GM23338 (cell line): ENCODE data around the gene NAA10. TPM values are rescaled to one million over a fixed set of nuclear protein-coding genes. Genes with fewer than 3 reads are reported as not detected.
A peak's percentile ranks its signal among the peaks of the same experiment; 100 is the strongest.

Experiments used
- ATAC-seq: fragments of 200-7000 bp; cut with Tn5 transposase; 3 replicates; pipeline ENCODE4 v1.9.1; 2020
- DNase-seq: peaks from one replicate; pipeline ENCODE4 v3.0.0-alpha.2; 2015; ENCODE audit warnings: low spot score
- H2AFZ ChIP-seq: fragments of 200-600 bp; sonication (generic); 2 replicates; pipeline ENCODE4 v1.8.0; 2016; ENCODE audit warnings: antibody characterized with exemption, mild to moderate bottlenecking, moderate library complexity
- H3F3A ChIP-seq: fragments of 200-600 bp; sonication (generic); replicated peaks from 2 replicates; pipeline ENCODE4 v1.8.0; 2017; ENCODE audit warnings: antibody characterized with exemption, mixed run types, low read depth
- H3K27ac ChIP-seq: fragments of 200-600 bp; sonication (generic); 2 replicates; pipeline ENCODE4 v1.6.1; 2016; ENCODE audit warnings: low read depth
- H3K27me3 ChIP-seq: fragments of 200-600 bp; sonication (generic); 2 replicates; pipeline ENCODE4 v1.8.0; 2016; ENCODE audit warnings: mild to moderate bottlenecking, mixed run types, moderate library complexity; ENCODE audit not compliant: insufficient read depth
- H3K36me3 ChIP-seq: fragments of 200-600 bp; sonication (generic); 2 replicates; pipeline ENCODE4 v1.8.0; 2016; ENCODE audit warnings: mild to moderate bottlenecking; ENCODE audit not compliant: insufficient read depth
- H3K4me1 ChIP-seq: fragments of 200-600 bp; sonication (generic); 2 replicates; pipeline ENCODE4 v1.8.0; 2016; ENCODE audit warnings: mild to moderate bottlenecking, moderate library complexity; ENCODE audit not compliant: insufficient read depth
- H3K4me2 ChIP-seq: fragments of 200-600 bp; sonication (generic); 2 replicates; pipeline ENCODE4 v1.7.1; 2017; ENCODE audit warnings: mixed run types
- H3K4me3 ChIP-seq: fragments of 200-600 bp; sonication (generic); 2 replicates; pipeline ENCODE4 v1.6.1; 2016; ENCODE audit warnings: mixed run types
- H3K79me2 ChIP-seq: fragments of 200-600 bp; sonication (generic); replicated peaks from 2 replicates; pipeline ENCODE4 v1.8.0; 2017; ENCODE audit warnings: mild to moderate bottlenecking; ENCODE audit not compliant: insufficient read depth
- H3K9me2 ChIP-seq: fragments of 200-600 bp; sonication (generic); 2 replicates; pipeline ENCODE4 v1.8.0; 2017; ENCODE audit not compliant: insufficient read depth
- H4K20me1 ChIP-seq: fragments of 200-600 bp; sonication (generic); replicated peaks from 2 replicates; pipeline ENCODE4 v1.8.0; 2017; ENCODE audit warnings: mild to moderate bottlenecking; ENCODE audit not compliant: insufficient read depth
- H3K27ac Mint-ChIP-seq: 2 replicates; pipeline ENCODE4 v1.8.0; 2020; ENCODE audit warnings: inconsistent platforms, mild to moderate bottlenecking, moderate library complexity, mixed read lengths
- H3K27me3 Mint-ChIP-seq: 3 replicates; pipeline ENCODE4 v1.8.0; 2022; ENCODE audit warnings: low read depth, mild to moderate bottlenecking, moderate library complexity, mixed read lengths, inconsistent platforms; ENCODE audit not compliant: insufficient read depth, poor library complexity
- H3K36me3 Mint-ChIP-seq: 3 replicates; pipeline ENCODE4 v1.8.0; 2021; ENCODE audit warnings: low read depth, mild to moderate bottlenecking, inconsistent platforms, moderate library complexity, mixed read lengths
- H3K4me1 Mint-ChIP-seq: 3 replicates; pipeline ENCODE4 v1.8.0; 2020; ENCODE audit warnings: mild to moderate bottlenecking, inconsistent platforms, mixed read lengths
- H3K4me3 Mint-ChIP-seq: 3 replicates; pipeline ENCODE4 v1.8.0; 2021; ENCODE audit warnings: moderate library complexity, mild to moderate bottlenecking, inconsistent platforms, mixed read lengths
- H3K9me3 Mint-ChIP-seq: 3 replicates; pipeline ENCODE4 v1.8.0; 2020; ENCODE audit warnings: moderate library complexity, mild to moderate bottlenecking, inconsistent platforms, mixed read lengths
- CREB1 ChIP-seq: fragments of 250-450 bp; sonication (Bioruptor Pico); IDR thresholded peaks from 2 replicates; pipeline ENCODE4 v1.5.0; 2020; ENCODE audit warnings: low read depth, mild to moderate bottlenecking, moderate library complexity
- ETS1 ChIP-seq: IDR thresholded peaks from 2 replicates; pipeline ENCODE4 v1.6.1; 2016; ENCODE audit warnings: antibody characterized with exemption
- EZH2phosphoT487 ChIP-seq: fragments of 200-600 bp; sonication (generic); IDR thresholded peaks from one replicate; pipeline ENCODE4 v1.8.1; 2018; ENCODE audit warnings: antibody characterized with exemption; ENCODE audit not compliant: unreplicated experiment
- JUNB ChIP-seq: IDR thresholded peaks from one replicate; pipeline ENCODE4 v1.6.1; 2016; ENCODE audit warnings: antibody characterized with exemption; ENCODE audit not compliant: unreplicated experiment
- ZNF462 ChIP-seq: fragments of 250-450 bp; sonication (Bioruptor Pico); IDR thresholded peaks from 2 replicates; pipeline ENCODE4 v1.5.0; 2020; ENCODE audit warnings: mild to moderate bottlenecking, moderate library complexity
- polyA plus RNA-seq: library from polyadenylated mRNA; unstranded; fragments of >200 nt; fragmentation: Nextera tagmentation; extraction: Ambion mirVana; gene quantifications from 2 replicates; pipeline ENCODE4 v1.2.1, GENCODE V29; 2016
- total RNA-seq: library from RNA; depleted of rRNA; stranded (reverse); fragments of >200 nt; shearing (Covaris generic); gene quantifications from 2 replicates; pipeline ENCODE4 v1.2.3, GENCODE V29; 2014
- TF ChIP-seq, protein P1 (sequence below): IDR thresholded peaks from one replicate; pipeline ENCODE4 v1.6.1; 2018; ENCODE audit warnings: antibody characterized with exemption; ENCODE audit not compliant: unreplicated experiment
- TF ChIP-seq, protein P2 (sequence below), 2 experiments: fragments of 200-600 bp in 1 of 2; sonication (generic) in 1 of 2; conservative IDR thresholded peaks; 2 replicates each; pipeline versions ENCODE4 v1.5.1 to v1.6.1; 2016 to 2017; ENCODE audit warnings: antibody characterized with exemption in 2 of 2, low read depth in 2 of 2, mild to moderate bottlenecking in 2 of 2, moderate library complexity in 1 of 2

The NAA10 gene
- total and polyA plus RNA-seq, 2 experiments from 2014 or later = 136 to 145 TPM

- Histone ChIP-seq H3K36me3 (no peaks in the 10 kb centered on the region), H3F3A (no peaks in the 10 kb centered on the region), H3K27me3 (no peaks in the 10 kb centered on the region), H3K4me3 (no peak overlapping the region), H3K79me2 (no peaks in the 10 kb centered on the region), H3K9me2 (no peaks in the 10 kb centered on the region), H3K4me2 (no peak overlapping the region), H4K20me1 (no peaks in the 10 kb centered on the region), H2AFZ (no peak overlapping the region), H3K4me1 (no peaks in the 10 kb centered on the region), H3K27ac (no peak overlapping the region)
- ATAC-seq = no peak
- Mint-ChIP-seq H3K36me3 (no peaks in the 10 kb centered on the region), H3K27me3 (peaks cover under 1% of the 10 kb centered on the region), H3K4me3 (no peak overlapping the region), H3K9me3 (no peaks in the 10 kb centered on the region), H3K4me1 (peaks cover 9% of the 10 kb centered on the region; the same call in 2 of the 3 replicates), H3K27ac (0 out of 2 replicates have a peak overlapping the region, but pooled peaks have one; percentile 3)
- DNase-seq = no peak
- no peak for TF ChIP-seq ETS1
- TF ChIP-seq, protein P1, sequence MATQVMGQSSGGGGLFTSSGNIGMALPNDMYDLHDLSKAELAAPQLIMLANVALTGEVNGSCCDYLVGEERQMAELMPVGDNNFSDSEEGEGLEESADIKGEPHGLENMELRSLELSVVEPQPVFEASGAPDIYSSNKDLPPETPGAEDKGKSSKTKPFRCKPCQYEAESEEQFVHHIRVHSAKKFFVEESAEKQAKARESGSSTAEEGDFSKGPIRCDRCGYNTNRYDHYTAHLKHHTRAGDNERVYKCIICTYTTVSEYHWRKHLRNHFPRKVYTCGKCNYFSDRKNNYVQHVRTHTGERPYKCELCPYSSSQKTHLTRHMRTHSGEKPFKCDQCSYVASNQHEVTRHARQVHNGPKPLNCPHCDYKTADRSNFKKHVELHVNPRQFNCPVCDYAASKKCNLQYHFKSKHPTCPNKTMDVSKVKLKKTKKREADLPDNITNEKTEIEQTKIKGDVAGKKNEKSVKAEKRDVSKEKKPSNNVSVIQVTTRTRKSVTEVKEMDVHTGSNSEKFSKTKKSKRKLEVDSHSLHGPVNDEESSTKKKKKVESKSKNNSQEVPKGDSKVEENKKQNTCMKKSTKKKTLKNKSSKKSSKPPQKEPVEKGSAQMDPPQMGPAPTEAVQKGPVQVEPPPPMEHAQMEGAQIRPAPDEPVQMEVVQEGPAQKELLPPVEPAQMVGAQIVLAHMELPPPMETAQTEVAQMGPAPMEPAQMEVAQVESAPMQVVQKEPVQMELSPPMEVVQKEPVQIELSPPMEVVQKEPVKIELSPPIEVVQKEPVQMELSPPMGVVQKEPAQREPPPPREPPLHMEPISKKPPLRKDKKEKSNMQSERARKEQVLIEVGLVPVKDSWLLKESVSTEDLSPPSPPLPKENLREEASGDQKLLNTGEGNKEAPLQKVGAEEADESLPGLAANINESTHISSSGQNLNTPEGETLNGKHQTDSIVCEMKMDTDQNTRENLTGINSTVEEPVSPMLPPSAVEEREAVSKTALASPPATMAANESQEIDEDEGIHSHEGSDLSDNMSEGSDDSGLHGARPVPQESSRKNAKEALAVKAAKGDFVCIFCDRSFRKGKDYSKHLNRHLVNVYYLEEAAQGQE = no peak
- TF ChIP-seq, protein P2, sequence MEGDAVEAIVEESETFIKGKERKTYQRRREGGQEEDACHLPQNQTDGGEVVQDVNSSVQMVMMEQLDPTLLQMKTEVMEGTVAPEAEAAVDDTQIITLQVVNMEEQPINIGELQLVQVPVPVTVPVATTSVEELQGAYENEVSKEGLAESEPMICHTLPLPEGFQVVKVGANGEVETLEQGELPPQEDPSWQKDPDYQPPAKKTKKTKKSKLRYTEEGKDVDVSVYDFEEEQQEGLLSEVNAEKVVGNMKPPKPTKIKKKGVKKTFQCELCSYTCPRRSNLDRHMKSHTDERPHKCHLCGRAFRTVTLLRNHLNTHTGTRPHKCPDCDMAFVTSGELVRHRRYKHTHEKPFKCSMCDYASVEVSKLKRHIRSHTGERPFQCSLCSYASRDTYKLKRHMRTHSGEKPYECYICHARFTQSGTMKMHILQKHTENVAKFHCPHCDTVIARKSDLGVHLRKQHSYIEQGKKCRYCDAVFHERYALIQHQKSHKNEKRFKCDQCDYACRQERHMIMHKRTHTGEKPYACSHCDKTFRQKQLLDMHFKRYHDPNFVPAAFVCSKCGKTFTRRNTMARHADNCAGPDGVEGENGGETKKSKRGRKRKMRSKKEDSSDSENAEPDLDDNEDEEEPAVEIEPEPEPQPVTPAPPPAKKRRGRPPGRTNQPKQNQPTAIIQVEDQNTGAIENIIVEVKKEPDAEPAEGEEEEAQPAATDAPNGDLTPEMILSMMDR (conservative IDR thresholded peaks at IDR 0.05; ENCODE audit: low read depth in 2 of 2) = no peak
- no peak for TF ChIP-seq JUNB
- no peak for TF ChIP-seq CREB1 (CRISPR knock-in tag)
- no peak for TF ChIP-seq EZH2phosphoT487
Measured at GRCh38 chrX:153981771-153982533, 47.1 kb upstream of the NAA10 start.

DNA sequence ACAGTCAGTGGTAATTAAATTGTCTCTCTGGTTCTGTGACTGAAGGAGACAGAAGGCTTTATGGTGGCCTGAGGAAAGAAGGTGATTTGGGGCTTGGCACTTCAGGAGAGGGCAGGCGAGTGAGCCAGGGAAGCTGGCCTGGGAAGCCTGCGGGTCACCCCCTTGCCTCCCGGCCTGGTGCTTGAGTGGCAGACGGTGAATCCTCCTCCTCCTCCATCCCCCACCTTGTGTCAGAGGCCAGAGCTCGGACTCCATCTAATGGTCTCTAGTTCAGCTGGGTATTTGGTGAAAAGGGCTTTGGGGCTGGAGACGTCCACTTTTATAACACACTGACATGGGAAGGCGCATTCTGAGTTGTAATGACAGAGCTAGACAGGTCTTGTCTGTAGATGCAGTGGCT lies 46.4 kb upstream of the NAA10 start:
- H3K27ac ChIP-seq = no peak overlapping the region
- no peak for TF ChIP-seq JUNB
- no peak for TF ChIP-seq EZH2phosphoT487
- no peak for TF ChIP-seq ZNF462 (CRISPR knock-in tag)

More for the DNA sequence above, 46.4 kb upstream of the NAA10 start:
- Histone ChIP-seq H4K20me1 (no peaks in the 10 kb centered on the region), H3F3A (no peaks in the 10 kb centered on the region), H2AFZ (no peak overlapping the region), H3K9me2 (no peaks in the 10 kb centered on the region), H3K27me3 (no peaks in the 10 kb centered on the region), H3K4me3 (no peak overlapping the region), H3K36me3 (no peaks in the 10 kb centered on the region), H3K4me2 (no peak overlapping the region), H3K4me1 (no peaks in the 10 kb centered on the region), H3K79me2 (no peaks in the 10 kb centered on the region)
- ATAC-seq (peak; percentile 51), DNase-seq (no peak)
- H3K36me3 Mint-ChIP-seq = no peaks in the 10 kb centered on the region
- no peaks in the 10 kb centered on the region for H3K27me3 Mint-ChIP-seq
- H3K4me1 Mint-ChIP-seq = peaks cover 9% of the 10 kb centered on the region; the same call in 2 of the 3 replicates
- no peaks in the 10 kb centered on the region for H3K9me3 Mint-ChIP-seq
- H3K4me3 Mint-ChIP-seq = no peak overlapping the region
- no peak overlapping the region for H3K27ac Mint-ChIP-seq
